GM21515 (cell line): ENCODE data around the gene CRYBA4.
A peak's percentile ranks its signal among the peaks of the same experiment; 100 is the strongest.

Experiments
- ATAC-seq: cut with Tn5 transposase; IDR thresholded peaks from one replicate; pipeline ENCODE4 v1.9.1; 2021; ENCODE audit not compliant: unreplicated experiment

The CRYBA4 gene

DNA sequence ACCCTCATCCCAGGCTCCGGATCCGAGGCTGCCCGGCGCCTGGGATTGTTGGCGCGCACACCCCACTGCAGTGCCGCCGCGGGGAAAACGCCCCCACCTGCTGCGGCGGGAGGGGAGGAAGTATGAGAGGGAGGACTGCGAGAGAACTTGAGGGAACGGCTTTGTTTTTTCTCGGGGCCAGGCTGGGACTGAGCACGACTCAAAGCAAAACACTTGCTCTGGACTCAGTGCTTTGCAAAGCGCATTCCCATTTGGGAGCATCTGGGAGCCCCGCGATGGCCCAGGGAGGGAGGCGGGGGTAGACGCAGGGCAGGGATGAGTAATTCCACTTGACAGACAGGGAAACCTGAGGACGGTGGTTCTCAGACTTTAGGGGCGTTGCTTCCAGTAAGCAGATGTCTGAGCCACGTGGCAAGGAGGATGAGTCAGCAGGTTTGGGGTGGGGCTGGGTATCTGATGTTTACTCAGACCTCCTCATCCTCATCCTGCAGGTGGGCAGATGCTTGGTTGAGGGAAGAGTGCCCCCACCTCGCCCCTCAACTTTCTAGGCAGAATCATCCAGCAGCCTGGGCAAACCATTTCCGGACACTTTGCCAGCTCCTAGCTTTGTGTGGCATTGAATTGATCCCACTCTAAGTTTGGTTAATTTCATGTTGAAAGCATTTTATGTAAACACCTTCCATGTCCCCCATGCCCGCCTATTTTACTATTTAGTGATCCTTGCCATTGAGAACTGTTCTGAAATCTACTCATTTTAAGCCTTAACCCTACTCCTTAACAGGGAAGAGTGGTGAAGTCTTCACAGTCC is 37.1 kb downstream of the CRYBA4 start:
- ATAC-seq, result peak; percentile 64

DNA sequence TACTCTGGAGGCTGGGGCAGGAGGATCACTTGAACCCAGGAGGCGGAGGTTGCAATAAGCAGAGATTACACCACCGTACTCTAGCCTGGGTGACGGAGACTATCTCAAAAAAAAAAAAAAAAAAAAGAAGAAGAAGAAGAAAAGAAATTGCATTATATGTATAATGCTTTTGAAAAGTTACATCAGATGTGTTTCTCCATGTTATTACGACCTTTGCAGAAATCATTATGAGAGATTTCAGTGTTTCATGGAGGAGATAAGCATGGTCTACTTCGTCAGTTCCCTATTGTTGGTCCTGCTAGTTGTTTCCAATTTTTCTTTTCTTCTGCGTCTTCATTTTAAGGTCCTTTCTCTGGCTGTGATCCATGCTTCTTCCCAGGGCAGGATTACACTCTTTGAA is 38.6 kb downstream of the CRYBA4 start:
- ATAC-seq, result no peak

DNA sequence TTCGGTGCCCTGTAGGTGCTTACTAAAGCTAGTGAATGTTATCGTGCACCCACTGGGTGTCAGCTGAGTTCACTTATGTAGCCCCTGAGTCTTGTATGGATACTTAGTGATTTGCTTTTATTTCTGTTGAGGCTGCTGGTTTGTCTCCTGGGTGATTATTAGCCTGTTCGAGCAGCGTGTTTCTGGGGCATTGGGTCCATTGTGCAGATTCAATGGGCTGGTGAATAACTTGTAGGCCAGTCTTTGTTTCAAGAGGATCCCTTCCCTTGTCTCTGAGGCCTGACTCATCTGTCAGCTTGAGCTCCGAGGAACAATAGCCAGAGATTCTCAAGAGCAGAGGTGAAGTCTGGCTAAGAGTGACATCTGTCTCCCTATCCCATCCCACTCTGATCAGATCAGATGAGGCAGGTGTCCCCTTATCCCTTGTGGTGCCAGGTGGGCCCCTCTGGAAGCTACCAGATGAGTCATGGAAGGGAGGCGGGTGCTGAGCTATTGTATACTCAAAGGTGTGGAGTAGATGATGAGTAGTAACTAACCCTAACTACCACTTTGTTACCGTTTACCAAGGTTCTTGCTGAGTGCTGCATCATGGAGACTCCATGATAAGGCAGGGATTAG is 39.3 kb downstream of the CRYBA4 start:
- no peak for ATAC-seq

DNA sequence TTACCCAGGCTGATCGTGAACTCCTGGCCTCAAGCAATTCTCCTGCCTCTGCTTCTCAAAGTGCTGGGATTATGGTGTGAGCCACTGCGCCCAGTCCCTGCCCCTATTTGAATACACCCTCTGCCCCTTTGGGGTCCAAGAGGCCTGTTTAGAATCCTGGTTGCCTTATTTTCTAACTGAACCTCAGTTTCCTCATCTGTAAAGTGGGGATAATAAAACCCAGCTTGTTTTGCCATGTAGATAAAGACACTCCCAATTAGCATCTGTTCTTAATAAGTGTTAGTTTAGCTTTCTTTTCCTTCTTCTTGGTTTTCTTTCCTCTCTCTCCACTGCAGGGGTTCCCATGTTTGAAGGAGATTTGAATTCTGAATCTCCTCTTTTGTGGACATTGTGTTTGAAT is 40.4 kb downstream of the CRYBA4 start:
- ATAC-seq, result no peak

DNA sequence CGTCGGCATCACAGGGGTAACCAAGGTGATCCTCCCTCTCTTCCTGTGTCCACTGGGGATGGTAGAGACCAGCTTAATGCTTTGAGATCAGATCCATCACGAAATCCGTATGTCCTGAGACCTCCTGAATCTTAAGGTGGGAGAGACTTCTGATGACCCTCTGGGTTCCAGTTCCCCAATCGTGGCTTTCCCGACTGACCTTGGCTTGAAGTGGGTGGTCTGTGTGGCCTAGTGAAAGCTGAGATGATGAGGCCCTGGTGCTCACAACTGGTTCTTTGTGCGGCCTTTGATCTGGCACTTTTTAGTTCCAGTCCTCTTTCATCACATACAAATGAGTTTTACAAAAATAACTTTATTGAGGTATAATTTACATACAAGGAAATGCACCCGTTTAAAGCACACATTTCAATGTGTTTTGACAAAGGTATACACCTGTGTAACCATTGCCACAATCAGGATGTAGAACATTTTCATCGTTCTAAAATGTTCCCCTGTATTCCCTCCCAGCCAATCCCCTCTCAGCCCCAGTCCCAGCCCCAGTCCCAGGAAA is 41.7 kb downstream of the CRYBA4 start:
- ATAC-seq, result no peak

DNA sequence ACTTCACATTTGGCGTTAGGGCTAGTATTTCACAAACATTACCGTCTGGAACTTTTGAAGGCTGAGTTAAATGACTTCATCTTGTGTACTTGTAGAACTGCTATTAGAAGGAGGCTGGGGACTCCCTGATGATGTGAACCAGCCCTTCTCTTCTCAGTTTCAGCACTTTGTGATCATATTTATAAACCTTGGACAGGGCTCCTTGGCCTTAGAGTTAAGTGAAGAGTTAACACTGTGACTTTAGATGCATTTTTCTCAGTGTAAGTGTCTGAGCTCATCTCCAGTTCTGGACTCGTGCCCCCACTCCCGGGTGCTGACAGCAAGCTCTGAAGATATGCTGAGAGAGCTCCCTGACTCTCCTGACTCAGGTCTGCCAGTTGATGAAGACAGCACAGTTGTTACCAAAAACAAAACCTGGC is 44.1 kb downstream of the CRYBA4 start:
- ATAC-seq, result no peak

DNA sequence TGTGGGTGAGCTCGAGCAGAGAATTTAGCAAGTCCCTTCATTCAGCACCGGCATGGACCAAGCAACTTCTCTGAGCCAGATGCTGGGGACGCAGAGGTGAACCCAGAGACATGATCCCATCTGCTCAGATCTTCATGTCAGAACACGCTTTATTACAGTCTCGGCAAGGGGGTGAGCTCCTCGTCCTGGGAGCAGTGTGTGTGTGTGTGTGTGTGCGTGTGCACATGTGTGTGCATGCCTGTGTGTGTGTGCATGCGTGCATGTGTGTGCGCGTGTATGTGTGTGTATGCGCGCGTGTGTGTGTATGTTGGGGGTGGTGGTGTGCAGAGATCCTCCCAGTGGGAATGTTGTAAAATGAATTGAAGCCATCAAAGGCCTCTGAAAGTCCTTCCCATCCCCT is 45.4 kb downstream of the CRYBA4 start:
- no peak for ATAC-seq

DNA sequence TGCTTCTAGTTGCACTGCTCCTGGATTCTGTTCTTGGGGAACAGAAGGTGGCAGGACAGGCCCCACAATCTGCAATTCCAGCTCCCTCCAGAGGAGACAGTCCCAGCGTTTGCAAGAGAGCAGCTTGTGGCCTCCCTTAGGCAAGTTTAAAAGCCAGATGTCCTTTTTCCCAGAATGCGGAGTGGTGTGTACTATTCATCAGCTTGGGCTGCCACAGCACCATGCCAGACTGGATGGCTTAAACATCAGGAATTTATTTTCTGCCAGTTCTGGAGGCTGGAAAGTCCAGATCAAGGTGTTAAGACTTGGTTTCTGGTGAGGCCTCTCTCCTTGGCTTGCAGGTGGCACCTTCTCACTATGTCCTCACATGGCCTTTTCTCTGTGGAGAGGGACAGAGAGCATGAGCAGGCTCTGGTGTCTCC is 47.3 kb downstream of the CRYBA4 start:
- no peak for ATAC-seq

DNA sequence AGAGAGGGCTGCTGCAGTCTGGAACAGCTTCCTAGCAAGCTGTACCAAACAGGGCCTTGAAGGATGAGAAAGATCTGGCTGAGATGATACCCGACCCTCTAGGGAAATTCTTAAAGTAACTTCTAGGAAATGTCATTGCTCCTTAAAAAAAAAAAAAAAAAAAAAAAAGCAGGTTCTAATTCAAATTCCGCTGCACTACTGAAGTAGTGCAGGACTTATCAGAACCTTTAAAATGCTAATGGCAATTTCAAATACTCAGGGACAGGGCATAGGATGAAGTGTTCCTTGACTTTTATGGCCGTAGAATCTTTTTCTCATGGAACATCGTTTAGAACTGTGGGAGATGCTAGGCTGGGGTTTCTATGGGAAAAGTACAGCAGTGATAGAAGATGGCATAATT is 48.7 kb downstream of the CRYBA4 start:
- no peak for ATAC-seq

DNA sequence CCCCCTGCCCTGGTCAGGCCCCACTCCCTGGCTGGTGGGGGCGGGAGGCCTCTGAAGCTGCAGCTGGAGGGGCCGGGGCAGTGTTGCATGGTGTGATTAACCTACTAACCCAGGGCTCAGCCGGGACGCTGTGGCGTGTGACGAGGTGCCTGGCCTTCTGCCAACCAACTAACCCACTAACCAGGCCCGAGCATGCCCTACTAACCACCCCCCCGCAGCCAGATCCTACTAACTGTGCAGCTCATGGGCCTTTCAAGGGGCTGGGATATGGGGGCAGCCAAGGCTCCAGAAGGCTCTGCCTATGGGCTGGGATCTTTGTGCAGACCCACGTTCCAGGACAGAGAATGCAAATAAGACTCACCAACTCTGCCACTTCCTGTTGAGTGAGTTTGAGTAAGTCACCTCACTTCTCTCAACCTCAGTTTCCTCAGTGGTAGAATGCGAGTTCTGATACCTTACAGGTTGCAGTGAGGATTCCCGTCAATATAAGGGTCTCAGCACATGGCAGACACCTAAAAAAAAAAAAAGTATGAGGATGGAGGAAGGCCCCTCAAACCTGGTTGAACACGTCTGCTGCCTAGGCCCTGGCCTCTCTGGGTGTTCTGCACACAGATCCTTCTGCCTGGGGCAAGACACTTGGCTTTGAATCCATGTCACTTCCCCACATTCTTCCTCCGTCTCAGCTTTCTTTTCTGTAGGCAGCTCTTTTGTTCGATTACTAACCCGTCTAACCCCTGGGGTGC is 49.7 kb downstream of the CRYBA4 start:
- no peak for ATAC-seq

DNA sequence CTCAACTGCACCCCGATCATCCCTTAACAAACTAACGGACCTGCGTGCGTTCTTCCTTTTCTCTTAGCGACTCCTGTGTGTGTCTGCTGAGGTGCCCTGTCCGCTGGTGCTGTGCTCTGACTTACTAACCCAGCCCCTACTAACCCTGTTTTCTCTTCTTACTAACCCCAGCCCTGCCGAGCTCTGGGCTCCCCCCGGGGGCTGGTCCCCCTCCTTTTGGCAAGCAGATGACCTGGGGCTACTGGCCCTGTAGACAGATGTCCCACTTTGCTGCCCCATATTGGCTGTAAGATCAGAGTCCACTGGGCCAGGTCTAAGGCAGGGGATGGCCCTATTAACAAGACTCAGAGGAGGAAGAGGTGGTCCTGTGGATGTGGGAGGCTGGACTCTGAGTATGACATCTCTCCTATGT is 50.3 kb downstream of the CRYBA4 start:
- ATAC-seq, result peak; percentile 23

DNA sequence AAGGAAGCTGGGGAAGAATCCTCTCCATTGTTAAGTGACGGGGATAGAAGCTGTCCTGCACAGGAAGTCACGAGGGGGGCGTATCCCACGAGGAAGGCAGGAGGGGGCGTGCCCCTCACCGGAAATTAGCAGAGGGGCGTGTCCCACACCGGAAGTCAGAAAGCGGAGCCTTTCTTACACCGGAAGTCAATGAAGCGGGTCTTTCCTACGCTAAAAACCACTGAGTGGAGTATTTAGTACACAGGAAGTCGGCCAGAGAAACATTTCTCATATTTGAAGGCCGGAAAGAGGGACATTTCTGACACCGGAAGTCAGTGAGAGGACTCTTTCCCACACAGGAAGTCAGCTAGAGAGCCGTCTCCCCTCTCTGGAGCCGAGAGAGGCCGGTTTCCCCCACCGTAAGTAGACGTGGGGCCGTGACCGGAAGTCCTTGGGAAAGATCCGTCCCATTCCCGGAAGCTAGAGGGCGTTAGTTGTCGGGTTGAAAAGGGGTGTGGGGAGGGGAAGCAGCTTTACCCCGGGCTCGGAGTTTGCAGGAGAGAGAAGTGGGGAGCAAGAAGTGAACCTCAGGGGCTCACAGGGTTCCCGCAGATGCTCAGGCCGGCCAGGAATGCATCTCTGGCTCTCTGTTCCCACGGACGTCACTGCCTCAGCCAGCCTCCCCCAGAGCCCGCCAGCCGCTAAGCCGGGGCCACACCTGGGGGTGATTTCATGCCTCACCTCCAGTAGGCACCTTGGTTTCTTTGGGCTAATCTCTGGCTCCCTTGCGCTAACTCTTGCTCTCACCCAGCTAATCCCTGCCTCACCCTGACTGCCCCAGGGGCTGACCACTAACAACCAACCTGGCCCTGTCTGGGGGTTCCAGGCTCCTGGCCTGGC is 51.1 kb downstream of the CRYBA4 start:
- peak; percentile 56 for ATAC-seq

DNA sequence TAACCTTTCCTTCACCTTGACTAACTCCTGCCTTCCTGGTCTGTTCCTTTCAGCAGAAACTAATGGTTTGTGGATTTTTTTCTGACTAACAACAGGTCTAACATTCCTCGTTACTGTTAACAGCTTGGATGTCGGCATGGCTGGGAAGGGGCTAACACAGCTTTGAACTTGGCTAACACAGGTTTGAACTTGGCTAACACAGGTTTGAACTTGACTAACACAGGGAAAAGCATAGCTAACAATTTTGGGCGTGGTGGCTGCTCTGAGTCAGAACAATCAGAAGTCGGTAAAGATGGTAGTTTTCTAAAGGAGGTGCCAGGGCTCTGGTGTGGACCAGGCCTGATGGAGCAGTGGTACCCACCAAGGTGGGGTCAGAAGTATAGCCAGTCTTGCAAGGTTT is 51.7 kb downstream of the CRYBA4 start:
- ATAC-seq, result no peak

DNA sequence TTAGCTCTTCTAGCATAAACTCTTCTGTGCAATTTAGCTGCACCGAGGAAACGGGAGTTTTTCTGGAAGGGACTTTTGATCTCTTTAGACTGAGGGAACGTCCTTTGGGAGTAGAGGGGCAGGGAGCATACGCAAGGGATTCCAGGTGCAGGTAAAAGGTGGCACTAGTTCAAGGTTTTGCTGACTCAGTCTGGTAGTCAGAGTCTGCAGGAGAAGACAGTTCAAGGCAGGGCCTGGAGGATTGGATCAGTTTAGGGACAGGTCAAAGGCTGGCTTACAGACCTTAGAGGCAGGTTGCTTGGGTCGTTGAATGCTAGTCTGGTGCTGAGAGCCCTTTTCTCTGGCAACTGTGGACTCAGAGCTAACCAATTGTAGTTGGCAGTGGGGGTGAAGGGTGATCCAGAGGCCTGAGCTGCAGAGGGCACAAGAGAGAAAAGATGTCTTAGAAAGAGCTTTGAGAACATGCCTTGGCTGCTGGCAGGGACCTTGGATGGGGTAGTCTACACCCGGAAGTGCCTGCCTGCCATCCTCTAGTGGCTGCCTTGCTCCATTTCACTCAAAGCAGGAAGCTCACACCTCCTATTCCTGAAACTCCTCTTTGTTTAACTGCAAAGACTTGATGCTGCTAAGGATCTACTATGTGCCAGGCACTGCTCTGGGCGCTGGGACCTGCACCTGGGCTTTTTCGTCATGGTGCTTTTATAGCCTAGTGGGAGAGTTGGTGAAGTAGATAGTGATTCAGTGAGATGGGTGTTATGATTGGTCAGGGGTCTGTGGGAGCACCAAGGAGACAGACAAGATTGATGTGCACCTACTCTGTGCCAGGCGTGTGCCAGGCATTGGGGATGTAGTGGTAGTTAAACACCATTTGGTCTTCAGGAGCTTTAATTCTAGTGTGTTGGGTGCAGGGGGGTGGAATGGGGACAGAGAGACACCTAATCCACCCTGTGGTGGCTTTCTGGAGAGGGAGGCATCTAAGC is 52.7 kb downstream of the CRYBA4 start:
- ATAC-seq, result no peak

DNA sequence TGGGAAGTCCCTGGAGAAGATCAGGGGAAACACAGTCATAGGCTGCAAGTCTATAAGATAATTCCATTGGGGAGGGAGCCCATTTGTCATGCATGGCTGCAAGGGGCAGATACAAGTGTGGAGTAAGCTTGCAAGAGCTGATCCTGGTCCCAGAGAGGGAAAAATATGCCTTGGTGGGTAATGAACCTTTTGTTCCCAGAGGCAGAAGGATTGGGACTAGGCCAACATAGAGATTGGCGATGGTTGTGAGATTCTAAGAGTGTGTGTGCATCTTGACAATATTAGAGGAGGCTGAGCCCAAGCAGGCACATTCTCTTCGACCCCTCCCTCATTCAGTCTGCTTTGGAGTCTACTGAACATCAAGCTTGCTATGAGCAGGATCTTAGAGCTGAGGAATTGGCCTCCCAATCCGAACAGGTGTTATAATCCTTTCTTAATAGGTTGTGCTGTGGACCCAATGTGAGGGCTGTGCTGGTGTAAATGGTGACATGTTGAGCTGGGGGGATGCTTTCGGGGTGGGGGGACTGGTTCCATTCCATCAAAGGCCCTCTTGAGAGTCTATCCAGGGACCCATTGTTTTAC is 54.0 kb downstream of the CRYBA4 start:
- ATAC-seq, result no peak

DNA sequence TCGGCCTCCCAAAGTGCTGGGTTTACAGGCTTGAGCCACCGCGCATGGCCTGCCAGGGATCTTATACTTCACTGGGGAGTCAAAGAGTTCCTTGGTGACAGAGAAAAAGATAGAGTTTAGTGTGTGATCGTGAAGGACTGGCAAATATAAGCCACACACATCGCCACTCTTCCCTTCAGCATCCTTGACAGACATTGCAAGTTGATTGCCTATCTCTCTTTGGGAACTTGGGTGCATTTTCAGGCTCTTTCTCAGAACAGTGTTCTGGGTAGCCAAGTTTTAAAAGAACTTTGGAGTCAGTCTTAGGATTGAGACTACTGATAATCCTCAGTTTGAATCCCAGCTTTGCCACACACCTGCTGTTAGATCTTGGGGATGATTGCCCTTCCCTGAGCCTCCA is 55.5 kb downstream of the CRYBA4 start:
- no peak for ATAC-seq

DNA sequence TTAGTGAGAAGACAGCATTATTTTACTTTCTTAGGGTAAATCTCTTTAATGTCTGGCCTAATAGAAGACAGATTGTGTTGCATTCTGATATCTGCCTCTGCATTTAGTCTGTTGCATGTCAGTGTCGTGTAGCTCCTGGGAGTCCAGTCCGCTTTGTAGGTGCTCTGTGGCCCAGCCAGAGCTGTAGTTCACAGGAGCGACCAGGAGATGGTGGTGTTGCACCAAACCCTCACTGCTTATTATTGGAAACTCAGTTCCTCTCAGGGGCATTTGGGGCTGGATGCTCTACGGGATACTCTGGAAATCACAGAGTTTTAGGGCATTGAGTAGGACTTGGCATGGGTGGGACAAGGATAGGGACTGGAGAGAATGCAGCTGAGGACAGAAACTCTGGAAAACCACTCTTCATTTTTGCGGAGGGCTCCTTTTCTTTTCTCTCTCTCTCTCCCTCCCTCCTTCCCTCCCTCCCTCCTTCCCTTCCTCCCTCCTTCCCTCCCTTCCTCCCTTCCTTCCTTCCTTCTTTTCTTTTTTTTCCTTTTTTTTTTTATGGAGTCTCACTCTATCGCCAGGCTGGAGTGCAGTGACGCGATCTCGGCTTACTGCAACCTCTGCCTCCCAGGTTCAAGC is 57.4 kb downstream of the CRYBA4 start:
- no peak for ATAC-seq
